Measurements from ENCODE around the gene ITGB3BP.
A peak's percentile ranks its signal among the peaks of the same experiment; 100 is the strongest.
"Not testable (repeated sequence)": the region's sequence is repeated elsewhere in the genome, so short reads cannot be mapped to it uniquely, and the experiment has no call there.

The ITGB3BP gene

DNA sequence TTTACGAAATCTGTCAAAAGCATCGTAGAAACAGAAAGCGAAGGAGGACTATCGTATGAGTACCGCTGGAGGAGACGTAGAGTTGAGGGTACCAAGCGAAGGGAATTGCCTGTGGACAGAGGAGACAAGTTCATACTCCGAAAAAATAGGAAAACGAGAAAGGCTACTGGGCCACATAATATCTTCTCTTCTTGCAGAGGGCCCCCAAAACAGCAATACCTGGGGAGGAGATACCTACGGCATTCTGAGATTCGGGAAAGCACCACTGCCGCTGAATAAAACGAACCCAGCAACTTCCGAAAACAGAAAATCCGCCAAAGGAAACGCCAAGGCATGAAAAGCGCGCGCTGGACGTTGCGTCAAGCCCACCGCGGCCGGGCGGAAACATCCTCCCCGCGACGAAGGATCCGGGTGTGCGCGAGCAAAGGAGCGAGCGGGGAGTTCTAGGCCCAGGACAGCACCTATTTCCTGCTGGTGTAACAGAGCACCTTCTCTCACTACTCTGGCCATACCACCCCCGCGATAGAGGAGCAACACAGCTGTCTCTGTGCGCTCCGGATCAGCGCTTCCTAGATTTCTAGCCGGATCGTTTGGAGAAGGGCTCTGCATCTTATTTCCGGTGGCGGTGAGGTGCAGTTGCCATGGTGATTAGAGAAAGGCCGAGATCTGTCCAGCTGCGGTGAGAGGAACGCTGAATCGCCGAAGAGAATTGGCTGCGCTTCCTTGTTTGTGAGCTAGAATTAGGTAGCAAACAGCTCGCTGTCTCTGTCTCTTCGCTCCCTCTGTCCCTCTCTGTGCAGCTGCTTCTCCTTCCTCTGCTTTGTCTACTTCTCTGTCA lies at the start of gene ITGB3BP, which contains the start of gene EFCAB7:
TSS of gene ITGB3BP (minus strand) at position 335 of the 838 bp plus-strand sequence. CDS start at position 243, 92 bp downstream.
TSS of gene EFCAB7 (plus strand) at position 635 of the 838 bp plus-strand sequence. CDS start 2,048 bp downstream, outside the sequence.
- peak; percentile 85 to 89 for ATAC-seq

GRCh38 chr1:63572686-63573085 lies 49.7 kb upstream of the ITGB3BP start:
- ATAC-seq: not testable (repeated sequence)

DNA sequence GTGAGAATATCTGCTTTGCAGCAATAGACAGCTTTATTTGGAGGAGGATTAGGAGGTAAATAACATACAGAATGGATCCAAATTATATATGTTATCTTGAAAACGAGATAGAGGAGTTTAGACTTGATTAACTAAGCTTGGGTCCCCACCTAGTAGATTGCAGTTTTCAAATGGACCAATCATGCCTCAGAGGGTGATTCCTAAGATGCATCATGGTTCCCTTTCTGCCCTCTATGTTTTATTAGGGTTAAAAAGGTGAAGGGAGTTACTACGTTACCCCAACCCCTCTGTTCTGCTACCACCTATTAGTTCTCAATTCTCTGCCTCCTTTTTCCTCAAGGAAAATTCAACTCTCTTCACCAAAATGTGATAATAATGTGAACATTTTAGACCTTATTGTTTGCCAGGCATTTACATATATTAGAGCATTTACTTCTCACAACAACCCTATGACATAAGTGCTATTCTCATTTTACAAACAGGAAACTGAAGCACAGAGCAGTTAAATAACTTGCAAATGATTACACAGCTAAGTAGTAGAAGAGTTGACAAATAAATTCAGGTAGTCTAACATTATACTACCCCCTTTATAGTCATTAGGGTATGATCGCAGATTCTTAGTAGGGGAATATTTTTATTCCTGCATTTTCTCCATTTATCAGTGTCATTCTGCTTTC lies 46.8 kb upstream of the ITGB3BP start:
- no peak for ATAC-seq

GRCh38 chr1:63569068-63569467 lies 46.0 kb upstream of the ITGB3BP start:
- ATAC-seq: no peak

- ATAC-seq: no peak
Observed at GRCh38 chr1:63563745-63564144, 40.7 kb upstream of the ITGB3BP start.

- no peak for ATAC-seq
Observed at GRCh38 chr1:63559357-63559756, 36.3 kb upstream of the ITGB3BP start.

DNA sequence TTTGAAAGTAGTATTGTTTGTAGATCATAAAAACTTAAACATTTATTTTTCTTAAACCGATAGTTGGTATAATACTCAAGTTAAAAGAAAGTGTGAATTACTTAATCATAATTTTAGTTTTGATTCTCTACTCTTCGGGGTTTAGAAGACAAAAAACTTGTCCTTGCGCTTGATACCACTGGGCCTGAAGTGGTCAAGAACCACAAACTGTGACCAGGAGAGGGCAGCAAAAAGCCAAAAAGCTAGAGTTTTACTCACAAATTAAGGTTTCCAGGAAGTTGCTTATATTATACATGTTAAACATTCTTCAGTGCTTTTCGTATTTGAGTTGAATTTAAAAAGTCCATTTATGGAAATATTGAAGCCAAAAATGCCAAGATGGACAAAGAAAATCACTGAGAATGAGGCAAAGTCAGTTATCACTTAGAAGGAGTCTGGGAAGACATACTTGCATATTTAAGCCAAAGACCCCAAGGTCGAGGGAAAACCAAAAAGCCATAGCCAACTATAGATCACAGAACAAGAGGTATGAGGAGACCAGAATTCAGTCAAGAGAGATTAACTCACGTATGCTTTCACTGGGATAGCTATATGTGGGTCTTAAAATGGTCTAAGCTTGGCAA lies 34.5 kb upstream of the ITGB3BP start:
- ATAC-seq: no peak

DNA sequence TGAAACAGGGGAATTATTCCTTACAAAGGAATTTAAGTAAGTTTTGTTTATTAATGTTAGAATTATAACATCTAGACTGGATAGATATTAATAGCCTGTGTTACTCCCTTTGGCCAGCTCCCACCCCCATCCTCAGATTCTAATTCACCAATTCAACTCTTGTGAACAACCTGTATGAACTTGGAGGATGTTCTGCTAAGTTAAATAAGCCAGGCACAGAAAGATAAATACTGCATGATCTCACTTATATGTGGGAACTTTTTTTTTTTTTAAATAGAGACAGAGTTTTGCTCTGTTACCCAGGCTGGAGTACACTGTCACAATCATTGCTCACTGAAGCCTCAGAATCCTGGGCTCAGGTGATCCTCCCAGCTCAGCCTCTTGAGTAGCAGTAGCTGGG lies 32.5 kb upstream of the ITGB3BP start:
- ATAC-seq: no peak

- ATAC-seq: no peak
Observed at GRCh38 chr1:63548877-63549276, 25.9 kb upstream of the ITGB3BP start.

DNA sequence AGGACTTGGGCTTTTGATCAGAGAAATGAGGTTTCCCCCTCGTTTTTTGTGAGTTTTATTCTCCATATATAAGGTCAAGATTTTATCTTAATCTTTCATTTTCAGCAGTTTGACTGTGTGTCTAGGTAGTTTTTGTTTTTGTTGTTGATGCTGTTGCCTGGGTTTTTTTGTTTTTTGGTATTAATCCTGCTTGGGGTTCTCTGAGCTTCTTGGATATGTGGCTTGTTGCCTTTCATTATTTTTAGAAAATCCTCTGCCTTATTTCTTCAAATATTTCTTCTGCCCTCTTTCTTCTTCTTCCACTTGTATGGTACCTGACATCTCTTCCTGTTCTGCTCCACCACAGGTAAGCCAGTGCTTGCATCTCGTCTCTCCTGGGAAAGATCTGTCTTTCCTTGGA lies 25.3 kb upstream of the ITGB3BP start:
- no peak for ATAC-seq

DNA sequence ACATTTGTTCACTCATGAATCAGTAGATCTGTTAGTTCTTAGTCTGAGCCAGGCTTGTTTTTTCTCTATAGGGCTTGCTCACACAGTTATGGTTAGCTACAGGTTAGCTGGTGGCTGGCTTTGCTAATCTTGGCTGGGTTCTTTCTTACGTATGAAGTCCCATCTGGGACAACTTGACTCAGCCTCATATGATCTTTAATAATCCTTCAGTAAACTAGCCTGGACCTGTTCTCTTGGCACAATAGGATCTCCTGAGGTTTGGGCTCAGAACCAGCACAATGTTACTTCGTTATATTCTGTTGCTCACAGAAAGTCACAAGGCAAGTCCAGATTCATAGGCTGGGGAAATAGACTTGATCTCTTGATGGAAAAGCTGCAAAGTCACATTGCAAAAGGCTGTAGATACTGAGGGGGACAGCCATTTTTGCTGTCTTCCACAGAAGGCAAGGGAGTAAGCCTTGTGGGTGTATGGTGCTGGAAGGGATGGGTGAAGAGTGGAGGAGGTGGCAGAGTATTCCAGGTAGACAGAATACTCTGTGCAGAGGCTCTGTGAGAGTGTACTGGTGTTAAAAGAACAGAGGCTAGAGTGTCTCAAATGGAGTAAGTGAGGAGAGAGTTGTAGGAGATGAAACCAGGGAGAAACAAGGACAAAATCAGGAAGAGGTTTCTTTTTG lies 24.7 kb upstream of the ITGB3BP start:
- ATAC-seq: no peak

DNA sequence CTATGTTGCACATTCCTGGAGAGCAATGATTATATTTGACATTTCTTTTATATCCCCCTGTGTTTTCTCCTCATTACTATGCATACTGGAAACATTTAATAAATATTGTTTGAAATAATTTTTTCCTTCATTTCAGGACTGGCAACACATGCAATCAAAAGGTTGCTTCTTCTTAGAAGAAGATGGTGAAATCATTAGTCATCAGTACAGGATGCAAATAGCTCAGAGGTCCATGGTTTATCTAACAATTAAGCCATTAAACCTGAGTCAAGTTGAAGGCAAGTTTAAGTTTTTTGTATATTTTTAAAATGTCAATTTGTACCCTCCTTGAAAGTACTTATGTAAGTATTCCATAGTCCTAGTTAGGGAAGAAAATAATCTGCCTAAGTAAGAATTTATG lies 22.8 kb upstream of the ITGB3BP start:
- ATAC-seq: no peak

GRCh38 chr1:63537940-63538339 lies 14.9 kb upstream of the ITGB3BP start:
- no peak for ATAC-seq

- no peak for ATAC-seq
Observed at GRCh38 chr1:63537006-63537405, 14.0 kb upstream of the ITGB3BP start.

- no peak for ATAC-seq
Observed at GRCh38 chr1:63534406-63534805, 11.4 kb upstream of the ITGB3BP start.

- no peak for ATAC-seq
Observed at GRCh38 chr1:63533931-63534330, 10.9 kb upstream of the ITGB3BP start.

GRCh38 chr1:63532727-63533126 lies 9.7 kb upstream of the ITGB3BP start:
- no peak for ATAC-seq

DNA sequence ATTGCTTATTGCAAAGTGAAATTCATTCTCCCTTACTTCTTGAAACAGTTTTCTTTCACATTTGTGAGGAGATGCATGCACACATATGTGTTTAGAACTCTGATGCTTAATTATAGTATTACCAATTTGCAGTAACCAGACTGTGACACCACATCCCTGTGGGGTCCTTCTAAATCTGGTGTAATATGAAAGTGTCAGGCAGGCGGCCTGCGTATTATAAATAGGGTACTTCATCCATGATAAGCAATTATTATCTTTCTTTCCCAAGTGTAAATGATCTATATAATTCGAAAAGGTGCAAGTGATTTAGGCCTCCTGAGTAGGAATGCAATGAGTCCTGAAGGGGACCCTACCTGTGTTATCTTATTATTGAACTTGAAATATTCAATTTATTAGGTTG lies 1.2 kb upstream of the ITGB3BP start:
- ATAC-seq: no peak

DNA sequence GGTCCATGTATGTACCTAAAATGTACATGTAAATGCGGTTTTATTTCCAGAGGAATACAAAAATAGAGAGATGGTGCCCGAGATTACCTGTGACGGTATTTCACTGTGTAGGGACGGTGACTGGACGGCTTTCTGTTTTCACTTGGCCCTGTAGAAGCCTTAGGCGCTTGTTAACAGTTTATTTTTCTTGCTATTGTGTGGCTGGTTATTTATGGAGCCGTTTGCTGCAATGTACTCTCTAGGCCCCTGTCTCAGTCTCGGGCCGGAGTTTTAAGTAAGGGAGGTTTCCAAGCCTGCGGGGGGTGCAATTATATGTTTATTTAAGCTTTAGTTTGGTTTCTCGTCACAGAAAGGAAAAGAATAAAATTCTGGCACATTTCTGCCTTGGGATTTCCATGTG lies 713 bp upstream of the ITGB3BP start:
- ATAC-seq: peak; percentile 14 to 16

DNA sequence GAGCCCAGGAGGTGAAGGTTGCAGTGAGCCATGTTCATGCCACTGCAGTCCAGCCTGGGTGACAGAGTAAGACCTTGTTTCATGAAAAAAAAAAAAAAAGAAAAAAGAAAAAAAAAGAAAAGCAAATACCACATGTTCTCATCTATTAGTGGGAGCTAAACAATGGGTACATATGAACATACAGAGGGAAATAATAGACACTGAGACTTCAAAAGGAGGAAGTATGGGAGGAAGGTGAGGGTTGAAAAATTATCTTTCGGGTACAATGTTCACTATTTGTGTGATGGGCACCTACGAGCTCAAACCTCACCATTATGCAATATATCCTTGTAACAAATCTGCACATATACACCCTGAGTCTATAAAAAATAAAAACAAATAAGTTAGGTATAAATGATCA lies 6.4 kb downstream of the ITGB3BP start:
- no peak for ATAC-seq

- ATAC-seq: no peak
Observed at GRCh38 chr1:63512584-63512983, 10.4 kb downstream of the ITGB3BP start.

DNA sequence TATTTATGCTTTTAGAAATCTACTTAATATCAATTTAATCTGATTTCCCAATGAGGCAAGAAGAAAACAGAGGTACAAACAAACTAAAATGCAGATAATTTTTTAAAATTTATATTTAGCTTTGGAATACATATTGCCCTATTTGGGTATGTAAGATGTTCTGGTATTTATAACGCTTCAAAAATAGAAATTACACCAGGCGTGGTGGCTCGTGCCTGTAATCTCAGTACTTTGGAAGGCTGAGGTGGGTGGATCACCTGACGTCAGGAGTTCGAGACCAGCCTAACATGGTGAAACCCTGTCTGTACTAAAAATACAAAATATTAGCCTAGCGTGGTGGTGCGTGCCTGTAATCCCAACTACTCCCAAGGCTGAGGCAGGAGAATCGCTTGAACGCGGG lies 13.3 kb downstream of the ITGB3BP start:
- ATAC-seq: no peak

DNA sequence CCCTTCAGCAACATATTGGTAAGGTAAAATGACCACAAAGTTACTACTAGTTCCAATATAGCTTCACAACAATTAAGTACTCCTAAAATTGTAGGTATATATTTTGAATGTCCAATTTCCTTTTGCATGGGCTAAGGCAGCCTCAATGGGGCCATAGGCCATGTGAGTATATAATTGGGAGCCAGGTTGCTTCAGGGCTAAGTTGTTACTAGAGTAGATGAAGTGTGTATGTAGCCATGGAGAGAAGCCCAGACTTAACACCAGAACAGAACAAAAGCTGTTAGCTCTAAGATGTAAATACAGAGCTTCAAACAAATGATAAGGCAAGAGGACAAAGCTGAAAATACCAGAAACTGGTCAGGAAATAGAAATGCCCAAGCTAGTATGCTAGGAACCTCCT lies 16.2 kb downstream of the ITGB3BP start:
- ATAC-seq: no peak

Data from activated CD4-positive, CD25-positive, alpha-beta regulatory T cell treated with anti-CD3 and anti-CD28 coated beads, Interleukin-2, amount 50 U/mL, for 24 hours (primary cell).